IgD-negative memory B cell (primary cell): ENCODE data around the gene NOL4L. TPM values are rescaled to one million over a fixed set of nuclear protein-coding genes. Genes with fewer than 3 reads are reported as not detected.

Experiments
- polyA plus RNA-seq: library from polyadenylated mRNA; unstranded; fragments of 300-500 nt; fragmentation: Illumina TruSeq; gene quantifications from one replicate; pipeline ENCODE4 v1.2.3, GENCODE V29; 2021

NOL4L gene
- polyA plus RNA-seq, 1 donor from 2014 or later: 7.3 TPM

Other genes with a start within 250 kb of the NOL4L start
- 24.5 TPM for gene ASXL1, start 227.0 kb downstream of the NOL4L start, polyA plus RNA-seq
- 0.11 TPM for gene C20orf203, start 88.6 kb upstream of the NOL4L start, polyA plus RNA-seq
- 81.5 TPM for gene COMMD7, start 158.1 kb upstream of the NOL4L start, polyA plus RNA-seq
- gene DNMT3B, start 177.1 kb upstream of the NOL4L start, polyA plus RNA-seq: not detected
- gene MAPRE1, start 234.6 kb upstream of the NOL4L start, polyA plus RNA-seq: 65.3 TPM